ENCODE data around the gene SERPINA3.

The SERPINA3 gene

DNA sequence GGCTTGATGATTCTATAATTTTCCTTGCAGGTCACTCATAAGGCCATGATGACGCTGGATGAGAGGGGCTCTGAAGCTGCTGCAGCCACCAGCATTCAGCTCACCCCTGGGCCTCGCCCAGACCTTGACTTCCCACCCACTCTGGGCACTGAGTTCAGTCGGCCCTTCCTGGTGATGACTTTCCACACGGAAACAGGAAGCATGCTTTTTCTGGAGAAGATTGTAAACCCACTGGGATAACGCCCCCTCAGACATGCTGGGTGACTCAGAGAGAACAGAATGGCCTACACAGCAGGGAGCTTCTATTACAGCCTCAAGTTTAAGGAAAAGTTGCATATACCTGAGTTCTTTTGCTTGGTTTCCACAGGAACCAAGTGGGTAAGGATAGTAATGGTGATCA, 34.3 kb downstream of the SERPINA3 start:
- no peak overlapping the region for H3K4me3 ChIP-seq (ENCODE audit: low read length)
- TF ChIP-seq CTCF (conservative IDR thresholded peaks at IDR 0.05; ENCODE audit: low read depth, low read length), result no peak
- no peak for DNase-seq (ENCODE audit: low read depth)

DNA sequence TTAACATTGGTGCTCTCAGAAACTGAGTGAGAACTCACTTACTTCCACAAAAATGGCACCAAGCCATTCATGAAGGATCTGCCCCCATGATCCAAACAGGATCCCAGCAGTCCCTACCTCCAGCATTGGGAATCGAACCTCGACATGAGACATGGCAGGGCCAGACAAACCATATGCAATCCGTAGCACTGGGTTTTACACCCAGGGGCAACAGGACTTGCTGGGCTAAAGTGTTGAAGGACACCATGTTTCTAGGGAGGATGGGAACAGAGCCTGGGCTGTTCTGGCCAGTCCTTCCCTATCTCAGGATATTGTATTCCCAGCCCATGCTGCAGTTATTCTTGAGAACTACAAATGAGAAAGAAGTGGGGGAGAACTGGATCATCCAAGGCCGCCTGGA, 36.6 kb downstream of the SERPINA3 start:
- no peak for DNase-seq (ENCODE audit: low read depth)
- TF ChIP-seq CTCF (conservative IDR thresholded peaks at IDR 0.05; ENCODE audit: low read depth, low read length), result no peak

DNA sequence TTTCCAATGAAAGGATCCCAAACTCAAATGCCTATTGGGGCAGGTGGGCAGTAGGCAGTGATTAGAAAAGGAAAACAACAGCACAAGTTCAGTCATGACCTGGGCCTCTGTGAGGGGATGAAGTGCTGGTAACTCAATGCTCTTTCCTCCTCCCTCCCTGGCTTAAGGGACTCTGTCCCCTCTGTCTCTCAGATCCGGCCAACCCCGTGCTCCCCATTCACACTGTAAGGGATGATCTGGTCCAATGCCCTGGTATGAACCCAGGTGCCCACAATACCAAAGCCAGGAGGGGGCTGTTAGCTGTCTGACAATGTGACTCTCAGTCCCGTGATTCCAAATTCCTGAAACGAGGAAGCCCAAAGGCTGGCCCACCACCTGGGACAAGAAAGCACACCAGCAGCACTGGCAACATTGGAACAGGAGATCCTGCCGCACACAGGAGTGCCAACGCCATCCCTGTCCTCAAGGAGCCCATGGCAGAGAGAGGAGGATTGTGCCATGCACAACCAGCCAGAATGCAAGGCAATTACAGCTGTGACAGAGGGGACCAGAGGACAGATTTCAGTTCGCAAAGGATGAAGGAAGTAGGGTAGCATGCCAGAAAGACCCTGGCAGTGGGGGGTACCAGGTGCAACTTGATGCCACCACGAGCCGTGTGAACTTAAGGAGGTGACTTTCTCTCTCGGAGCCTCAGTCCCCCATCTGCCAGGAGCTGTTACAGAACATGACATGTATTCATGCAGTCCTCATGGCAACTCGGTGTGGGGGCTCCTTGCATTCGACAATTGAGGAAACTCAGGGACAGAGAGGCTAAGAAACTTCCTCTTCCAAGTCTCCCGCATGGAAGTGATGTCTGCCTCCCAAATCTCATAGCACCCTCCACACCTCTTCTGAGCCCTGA, 37.6 kb downstream of the SERPINA3 start:
- TF ChIP-seq CTCF (conservative IDR thresholded peaks at IDR 0.05; ENCODE audit: low read depth, low read length), result no peak
- no peak overlapping the region for H3K4me3 ChIP-seq (ENCODE audit: low read length)
- DNase-seq (ENCODE audit: low read depth), result no peak

More for the DNA sequence above, 36.6 kb downstream of the SERPINA3 start:
- H3K4me3 ChIP-seq (ENCODE audit: low read length), result no peak overlapping the region

- DNase-seq (ENCODE audit: low read depth), result no peak
- TF ChIP-seq CTCF (conservative IDR thresholded peaks at IDR 0.05; ENCODE audit: low read depth, low read length), result no peak
- H3K4me3 ChIP-seq (ENCODE audit: low read length), result no peak overlapping the region
These were observed 38.2 kb downstream of the SERPINA3 start for GRCh38 chr14:94650444-94650775.

DNA sequence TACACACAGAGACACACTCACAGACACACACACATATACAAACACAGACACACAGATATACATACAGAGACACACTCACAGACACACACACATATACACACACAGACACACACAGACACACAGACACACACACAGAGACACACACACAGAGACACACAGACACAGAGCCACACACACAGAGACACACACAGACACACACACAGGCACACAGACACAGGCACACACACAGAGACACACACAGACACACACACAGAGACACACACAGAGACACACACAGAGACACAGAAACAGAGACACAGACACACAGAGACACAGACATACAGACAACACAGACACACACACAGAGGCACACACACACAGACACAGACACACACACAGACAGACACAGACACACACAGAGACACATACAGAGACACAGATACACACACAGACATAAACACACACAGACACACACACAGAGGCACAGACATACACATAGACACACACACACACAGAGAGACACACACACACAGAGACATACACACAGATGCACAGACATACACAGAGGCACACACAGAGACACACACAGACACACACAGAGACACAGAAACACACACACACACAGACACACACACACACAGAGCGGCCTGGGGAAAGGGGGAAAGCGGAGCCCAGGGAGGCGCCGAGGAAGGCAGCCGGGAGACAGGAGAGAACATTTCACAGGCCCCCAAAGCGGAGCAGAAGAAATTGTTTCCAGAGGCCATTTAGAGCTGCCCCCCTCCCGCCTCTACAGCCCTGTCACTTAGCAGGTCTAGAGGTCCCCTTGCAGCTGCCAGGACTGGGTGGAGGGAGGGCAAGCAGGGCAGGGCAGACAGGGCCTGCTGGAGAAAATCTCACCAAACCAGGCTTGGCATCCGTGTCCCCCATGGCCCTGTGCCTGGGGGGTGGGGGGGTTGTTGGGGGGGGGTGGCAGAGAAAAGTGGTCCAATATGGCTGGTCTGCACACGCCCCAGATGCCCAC, 38.9 kb downstream of the SERPINA3 start:
- H3K4me3 ChIP-seq (ENCODE audit: low read length), result no peak overlapping the region
- TF ChIP-seq CTCF (conservative IDR thresholded peaks at IDR 0.05; ENCODE audit: low read depth, low read length), result no peak
- no peak for DNase-seq (ENCODE audit: low read depth)

DNA sequence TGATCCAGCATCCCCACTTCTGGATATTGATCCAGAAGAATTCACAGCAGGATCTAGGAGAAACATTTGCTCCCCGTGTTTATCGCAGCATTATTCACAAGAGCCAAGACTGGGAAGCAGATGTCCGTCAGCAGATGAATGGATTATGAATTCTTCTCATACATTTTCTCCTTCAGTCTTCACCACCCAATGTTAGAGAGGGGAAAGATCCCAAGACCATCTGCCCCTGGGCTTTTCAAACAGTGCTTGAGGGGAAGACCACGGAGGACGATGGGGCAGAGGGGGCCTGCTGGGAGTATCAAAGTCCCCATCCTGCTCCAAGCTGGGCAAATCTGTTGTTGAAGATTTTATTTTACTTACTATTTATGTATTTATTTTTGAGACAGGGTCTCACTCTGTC, 41.1 kb downstream of the SERPINA3 start:
- no peak for DNase-seq (ENCODE audit: low read depth)
- no peak for TF ChIP-seq CTCF (conservative IDR thresholded peaks at IDR 0.05; ENCODE audit: low read depth, low read length)

More for the DNA sequence above, 41.1 kb downstream of the SERPINA3 start:
- no peak overlapping the region for H3K4me3 ChIP-seq (ENCODE audit: low read length)
